ENCODE results near the gene CABP4.
A peak's percentile ranks its signal among the peaks of the same experiment; 100 is the strongest.
"Not testable (repeated sequence)": the region's sequence is repeated elsewhere in the genome, so short reads cannot be mapped to it uniquely, and the experiment has no call there.

CABP4 gene

DNA sequence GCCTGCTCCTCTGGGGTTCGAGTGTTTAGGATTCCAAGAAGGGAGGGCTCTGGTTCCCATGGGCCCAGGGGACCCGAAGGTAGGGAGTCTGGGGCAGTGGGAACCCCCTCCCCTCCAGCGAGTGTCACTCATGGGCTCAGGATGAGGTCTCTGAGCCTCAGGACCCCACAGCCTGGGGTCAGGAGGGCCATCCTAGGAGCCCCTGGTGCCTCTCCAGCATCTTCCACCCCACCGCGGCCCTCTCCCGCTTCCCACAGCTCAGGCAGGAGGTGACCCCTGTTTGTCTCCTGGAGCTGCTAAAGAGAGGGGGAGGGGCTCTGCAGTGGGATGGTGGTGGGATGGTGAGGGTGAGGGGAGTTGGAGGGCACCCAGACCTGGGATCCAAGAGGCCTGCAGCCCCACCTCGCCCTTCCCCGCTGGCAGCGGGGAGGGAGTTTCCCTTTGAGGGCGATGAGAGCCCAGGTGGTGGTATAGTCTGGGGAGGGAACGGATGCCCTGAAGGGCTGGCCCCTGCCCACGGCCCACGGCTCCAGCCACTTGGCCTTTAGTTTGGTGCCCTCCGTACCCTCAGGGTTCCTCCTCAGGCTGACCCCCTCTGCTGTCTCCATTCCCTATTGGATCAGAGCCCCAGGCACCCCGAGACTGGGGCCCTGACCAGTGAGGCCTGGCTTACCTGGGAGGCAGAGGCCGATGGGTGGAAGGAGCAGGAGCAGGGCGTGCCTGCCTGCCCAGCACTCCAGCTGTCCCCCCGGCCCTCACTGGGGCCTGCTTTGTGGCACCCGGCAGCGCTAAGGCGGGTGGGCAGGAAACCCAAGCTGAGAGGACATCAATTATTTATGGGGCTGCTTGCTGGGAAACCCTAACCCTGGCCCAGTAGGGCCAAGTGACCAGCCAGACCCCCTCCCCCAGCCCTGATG lies 1.1 kb upstream of the CABP4 start:
- no peak for DNase-seq (ENCODE audit: low read depth)

DNA sequence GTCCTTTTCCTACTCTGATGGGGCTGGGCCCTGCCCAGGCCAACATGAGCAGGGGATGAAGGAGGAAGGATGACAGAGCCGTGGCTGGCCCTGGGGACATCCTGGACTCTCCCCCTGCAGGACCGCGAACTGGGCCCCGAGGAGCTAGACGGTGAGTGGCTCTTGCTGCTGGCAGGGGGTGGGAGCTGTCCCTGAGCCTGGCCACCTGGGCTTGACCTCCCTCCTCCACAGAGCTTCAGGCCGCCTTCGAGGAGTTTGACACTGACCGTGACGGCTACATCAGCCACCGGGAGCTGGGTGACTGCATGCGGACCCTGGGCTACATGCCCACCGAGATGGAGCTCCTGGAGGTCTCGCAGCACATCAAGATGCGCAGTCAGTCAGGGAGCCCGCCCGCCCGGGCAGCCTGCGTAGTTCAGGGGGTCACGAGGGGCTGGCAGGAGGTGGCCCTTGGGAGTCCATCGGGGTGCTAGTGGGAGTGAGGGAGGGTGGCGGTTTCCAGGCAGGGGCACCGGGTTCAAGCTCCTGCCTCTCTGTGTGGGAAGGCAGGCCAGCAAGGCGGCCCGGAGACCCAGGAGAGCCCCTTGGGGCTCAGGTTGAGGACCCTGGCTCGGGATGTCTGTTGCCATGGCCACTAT lies 1.0 kb downstream of the CABP4 start:
- DNase-seq (ENCODE audit: low read depth): no peak

- no peak for DNase-seq (ENCODE audit: low read depth)
Measured at GRCh38 chr11:67457453-67457852, 2.3 kb downstream of the CABP4 start.

- no peak for DNase-seq (ENCODE audit: low read depth)
Measured at GRCh38 chr11:67458266-67458665, 3.1 kb downstream of the CABP4 start.

- DNase-seq (ENCODE audit: low read depth): no peak
Measured at GRCh38 chr11:67463186-67463585, 8.0 kb downstream of the CABP4 start.

GRCh38 chr11:67463680-67464410 lies 8.7 kb downstream of the CABP4 start:
- peak; percentile 44 for DNase-seq (ENCODE audit: low read depth)

DNA sequence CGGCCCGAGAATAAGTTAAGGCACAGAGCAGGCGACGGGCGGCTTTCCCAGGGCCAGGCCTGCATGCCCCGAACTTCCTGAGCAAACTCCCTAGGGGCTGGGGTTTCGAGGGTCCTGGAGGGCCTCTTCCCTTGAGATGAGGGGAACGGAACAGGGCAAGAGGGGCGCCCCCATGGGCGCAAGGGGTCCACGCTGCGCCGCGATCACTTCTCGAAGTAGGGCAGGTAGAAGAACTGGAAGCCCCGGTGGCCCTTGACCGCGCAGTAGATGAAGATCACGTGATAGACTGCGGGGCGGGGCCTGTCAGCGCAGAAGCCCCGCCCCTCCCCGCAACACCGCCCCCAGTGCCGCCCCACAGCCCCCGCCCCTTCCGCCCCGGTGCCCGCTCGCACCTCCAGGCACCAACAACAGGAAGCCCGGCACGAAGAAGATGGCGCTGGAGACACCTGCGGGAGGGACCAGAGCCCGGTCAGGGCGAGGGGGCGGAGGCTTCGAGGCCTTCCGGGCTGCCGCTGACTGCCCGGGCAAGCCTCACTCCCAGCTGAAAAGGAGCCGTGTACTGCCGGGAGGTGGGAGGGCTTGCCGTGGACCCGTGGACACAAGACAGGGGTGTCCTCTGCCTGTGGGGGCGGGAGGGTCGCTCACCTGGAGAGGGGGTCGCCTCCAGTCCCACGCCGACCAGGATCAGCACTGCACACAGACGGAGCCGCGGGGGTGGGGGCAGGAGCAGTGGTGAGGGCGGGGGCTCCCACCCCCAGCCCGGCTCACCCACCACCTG lies 9.4 kb downstream of the CABP4 start:
- DNase-seq (ENCODE audit: low read depth): peak; percentile 78

DNA sequence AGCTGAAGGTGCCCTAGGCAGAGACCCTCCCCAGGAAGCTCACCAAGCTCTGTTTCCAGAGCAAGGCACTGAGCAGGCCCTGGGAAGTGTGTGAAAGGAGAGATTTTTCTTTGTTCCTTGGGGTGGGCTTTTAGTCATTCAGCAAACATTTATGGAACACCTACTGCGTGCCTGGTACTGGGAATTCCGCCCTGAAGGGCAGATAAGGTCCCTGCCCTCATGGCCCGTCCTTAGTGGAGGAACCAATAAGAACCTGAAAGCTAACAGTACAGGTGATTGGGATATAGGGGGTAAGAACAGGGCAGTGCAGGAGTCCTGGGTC lies 10.0 kb downstream of the CABP4 start:
- DNase-seq (ENCODE audit: low read depth): peak; percentile 40

GRCh38 chr11:67465530-67465929 lies 10.4 kb downstream of the CABP4 start:
- not testable (repeated sequence) for DNase-seq (ENCODE audit: low read depth)

GRCh38 chr11:67466367-67466766 lies 11.2 kb downstream of the CABP4 start:
- no peak for DNase-seq (ENCODE audit: low read depth)

GRCh38 chr11:67466962-67467771 lies 12.0 kb downstream of the CABP4 start:
- DNase-seq (ENCODE audit: low read depth): no peak

- no peak for DNase-seq (ENCODE audit: low read depth)
Measured at GRCh38 chr11:67468056-67468455, 12.9 kb downstream of the CABP4 start.

GRCh38 chr11:67468456-67468758 lies 13.3 kb downstream of the CABP4 start:
- no peak for DNase-seq (ENCODE audit: low read depth)

DNA sequence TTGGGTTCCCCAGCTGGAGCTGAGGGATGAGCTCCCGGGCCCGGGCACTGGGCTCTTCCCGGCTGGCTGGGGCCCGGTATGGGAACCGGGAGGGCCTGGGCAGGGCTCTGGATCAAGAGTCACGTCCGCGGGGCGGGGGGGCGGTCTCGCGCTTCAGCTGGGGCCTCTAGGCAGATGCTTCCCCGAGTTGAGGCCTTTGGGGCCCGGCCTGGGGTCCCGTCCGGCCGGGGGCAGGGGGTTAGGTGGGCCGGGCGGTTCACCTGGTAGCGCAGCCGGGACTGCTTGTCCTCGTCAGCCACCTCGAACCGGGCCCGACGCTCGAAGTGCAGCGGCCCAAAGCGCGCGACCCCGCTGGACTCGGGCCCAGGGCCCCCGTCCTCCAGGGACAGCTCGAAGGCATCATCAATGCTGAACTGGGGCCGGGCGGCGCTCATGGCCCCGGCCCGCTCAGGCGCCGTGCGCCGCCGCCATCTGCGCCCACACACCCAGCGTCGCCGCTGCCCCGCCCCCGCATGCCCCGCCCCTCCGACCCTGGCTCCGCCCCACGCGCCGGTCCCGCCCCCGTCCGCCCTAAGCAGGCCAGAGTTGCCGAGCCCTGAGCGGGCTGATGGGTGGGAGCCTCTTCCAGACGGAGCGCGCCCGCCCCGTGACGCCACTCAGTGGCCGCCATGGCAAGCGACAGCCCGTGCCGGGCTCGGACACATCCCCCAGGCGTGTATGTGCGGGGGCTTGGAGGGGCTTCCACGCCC lies 13.8 kb downstream of the CABP4 start, which contains the start of gene TMEM134:
Gene TMEM134, minus strand, starts transcription at position 493 of the 749 bp plus-strand sequence. Its CDS starts 59 bp downstream, at position 434.
- DNase-seq (ENCODE audit: low read depth): peak; percentile 82

DNA sequence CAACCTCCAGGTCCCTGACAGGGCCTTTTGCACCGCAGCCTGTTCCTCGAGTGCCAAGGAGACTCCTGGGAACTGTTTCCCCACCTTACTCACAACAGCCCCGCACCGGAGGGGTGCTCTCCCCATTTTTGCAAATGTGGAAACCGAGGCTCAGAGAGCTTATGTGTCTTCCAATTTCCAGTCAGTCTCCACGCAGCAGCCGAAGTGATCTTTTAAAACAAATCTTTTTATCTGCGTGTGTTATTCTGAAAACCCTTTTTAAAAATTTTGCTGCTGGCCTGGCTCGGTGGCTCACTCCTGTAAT lies 14.3 kb downstream of the CABP4 start:
- no peak for DNase-seq (ENCODE audit: low read depth)

GRCh38 chr11:67470337-67471002 lies 15.3 kb downstream of the CABP4 start:
- no peak for DNase-seq (ENCODE audit: low read depth)

DNA sequence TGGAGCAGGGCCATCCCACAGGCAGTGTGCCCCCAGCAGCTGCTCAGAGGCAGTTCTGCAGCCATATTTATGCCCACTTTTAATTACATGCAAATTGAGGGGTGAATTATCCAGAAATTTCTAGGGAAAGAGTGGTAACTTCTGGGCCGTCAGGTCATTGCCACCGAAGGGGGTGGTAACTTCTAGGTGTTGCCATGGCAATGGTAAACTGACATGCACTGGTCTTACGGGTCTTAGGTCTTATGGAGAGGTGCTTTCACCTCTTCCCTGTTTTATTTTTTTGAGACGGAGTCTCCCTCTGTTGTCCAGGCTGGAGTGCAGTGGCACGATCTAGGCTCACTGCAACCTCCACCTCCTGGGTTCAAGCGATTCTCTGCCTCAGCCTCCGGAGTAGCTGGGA lies 17.7 kb downstream of the CABP4 start:
- no peak for DNase-seq (ENCODE audit: low read depth)

GRCh38 chr11:67476692-67477091 lies 21.5 kb downstream of the CABP4 start:
- DNase-seq (ENCODE audit: low read depth): not testable (repeated sequence)

DNA sequence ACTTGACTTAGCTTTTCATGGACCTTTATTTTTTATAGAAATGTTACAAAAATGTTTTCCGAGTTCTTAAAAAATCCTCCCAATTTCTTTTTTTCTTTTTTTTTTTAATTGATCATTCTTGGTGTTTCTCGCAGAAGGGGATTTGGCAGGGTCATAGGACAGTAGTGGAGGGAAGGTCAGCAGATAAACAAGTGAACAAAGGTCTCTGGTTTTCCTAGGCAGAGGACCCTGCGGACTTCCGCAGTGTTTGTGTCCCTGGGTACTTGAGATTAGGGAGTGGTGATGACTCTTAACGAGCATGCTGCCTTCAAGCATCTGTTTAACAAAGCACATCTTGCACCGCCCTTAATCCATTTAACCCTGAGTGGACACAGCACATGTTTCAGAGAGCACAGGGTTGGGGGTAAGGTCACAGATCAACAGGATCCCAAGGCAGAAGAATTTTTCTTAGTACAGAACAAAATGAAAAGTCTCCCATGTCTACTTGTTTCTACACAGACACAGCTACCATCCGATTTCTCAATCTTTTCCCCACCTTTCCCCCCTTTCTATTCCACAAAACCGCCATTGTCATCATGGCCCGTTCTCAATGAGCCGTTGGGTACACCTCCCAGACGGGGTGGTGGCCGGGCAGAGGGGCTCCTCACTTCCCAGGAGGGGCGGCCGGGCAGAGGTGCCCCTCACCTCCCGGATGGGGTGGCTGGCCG lies 22.3 kb downstream of the CABP4 start:
- not testable (repeated sequence) for DNase-seq (ENCODE audit: low read depth)
